Colonic mucosa (tissue), 4 donors: ENCODE results near the gene DOCK10. TPM values are rescaled to one million over a fixed set of nuclear protein-coding genes. Genes with fewer than 3 reads are reported as not detected.

Experiments
- DNase-seq: peaks from one replicate; pipeline ENCODE4 v3.0.0-alpha.2; 2020
- H3K27ac ChIP-seq: fragments of 200-600 bp; one replicate; pipeline ENCODE4 v1.8.0; 2021
- H3K27me3 ChIP-seq: fragments of 200-600 bp; one replicate; pipeline ENCODE4 v1.8.0; 2021
- H3K36me3 ChIP-seq: fragments of 200-600 bp; one replicate; pipeline ENCODE4 v1.8.0; 2021
- H3K4me1 ChIP-seq: fragments of 200-600 bp; one replicate; pipeline ENCODE4 v1.8.0; 2021; ENCODE audit warnings: mild to moderate bottlenecking
- H3K4me3 ChIP-seq: fragments of 200-600 bp; one replicate; pipeline ENCODE4 v1.8.0; 2021
- H3K9ac ChIP-seq, 2 donors: one replicate each; pipeline ENCODE4 v1.7.0; 2013; ENCODE audit warnings: control low read depth in 2 of 2, low read depth in 2 of 2, low read length in 2 of 2
- H3K9me3 ChIP-seq: fragments of 200-600 bp; one replicate; pipeline ENCODE4 v1.8.0; 2021
- intact Hi-C: fragments of 100-400 bp; cut with DNase I; formaldehyde crosslinking; loops from one replicate; pipeline ENCODE4 v1.14.1; 2022
- total RNA-seq, 2 donors: library from RNA; stranded (reverse); fragmentation: NEBNext Ultra II Directional in 1 of 2; extraction: Animal tissue kit (Norgen Biotek cat#: 25700) in 1 of 2; gene quantifications; one replicate each; pipeline ENCODE4 v1.2.1, GENCODE V29; 2021
- TF ChIP-seq, protein P1 (sequence below): fragments of 200-600 bp; IDR thresholded peaks from one replicate; pipeline ENCODE4 v1.8.0; 2022; ENCODE audit warnings: antibody characterized with exemption, mild to moderate bottlenecking
- donor health status: healthy.
- donor health status: DM: no; HTN: no; CAD: no.
- donor health status: DM: no; HTN: no; CAD: no.

Gene DOCK10
- total RNA-seq, 2 donors from 2014 or later = 13.5 to 17.4 TPM

DNA sequence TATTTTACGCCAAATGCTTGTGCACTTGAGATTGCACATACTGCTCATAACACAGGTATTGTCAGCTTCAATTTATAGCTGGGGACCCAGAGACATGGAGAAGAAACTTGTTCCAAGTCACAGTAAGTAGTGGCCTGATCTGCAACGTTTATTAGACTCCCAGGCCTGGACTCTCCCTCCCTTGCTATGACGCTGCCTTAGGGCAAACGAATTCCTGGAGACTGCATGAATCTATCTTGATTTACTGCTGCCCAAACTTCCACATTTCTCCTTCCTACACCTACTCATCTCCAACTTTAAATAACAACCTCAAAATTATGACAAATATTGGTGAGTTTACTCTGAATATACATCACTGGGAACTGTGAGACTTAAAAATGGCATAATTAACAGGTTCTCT is 181.0 kb downstream of the DOCK10 start:
- Histone ChIP-seq H3K4me1 (no peaks in the 10 kb centered on the region), H3K9me3 (no peaks in the 10 kb centered on the region), H3K27ac (no peak overlapping the region), H3K27me3 (no peaks in the 10 kb centered on the region), H3K4me3 (no peak overlapping the region), H3K36me3 (no peaks in the 10 kb centered on the region), H3K9ac (no peak overlapping the region)
- no peak for DNase-seq
- intact Hi-C loops = no loop called here
- TF ChIP-seq, protein P1, sequence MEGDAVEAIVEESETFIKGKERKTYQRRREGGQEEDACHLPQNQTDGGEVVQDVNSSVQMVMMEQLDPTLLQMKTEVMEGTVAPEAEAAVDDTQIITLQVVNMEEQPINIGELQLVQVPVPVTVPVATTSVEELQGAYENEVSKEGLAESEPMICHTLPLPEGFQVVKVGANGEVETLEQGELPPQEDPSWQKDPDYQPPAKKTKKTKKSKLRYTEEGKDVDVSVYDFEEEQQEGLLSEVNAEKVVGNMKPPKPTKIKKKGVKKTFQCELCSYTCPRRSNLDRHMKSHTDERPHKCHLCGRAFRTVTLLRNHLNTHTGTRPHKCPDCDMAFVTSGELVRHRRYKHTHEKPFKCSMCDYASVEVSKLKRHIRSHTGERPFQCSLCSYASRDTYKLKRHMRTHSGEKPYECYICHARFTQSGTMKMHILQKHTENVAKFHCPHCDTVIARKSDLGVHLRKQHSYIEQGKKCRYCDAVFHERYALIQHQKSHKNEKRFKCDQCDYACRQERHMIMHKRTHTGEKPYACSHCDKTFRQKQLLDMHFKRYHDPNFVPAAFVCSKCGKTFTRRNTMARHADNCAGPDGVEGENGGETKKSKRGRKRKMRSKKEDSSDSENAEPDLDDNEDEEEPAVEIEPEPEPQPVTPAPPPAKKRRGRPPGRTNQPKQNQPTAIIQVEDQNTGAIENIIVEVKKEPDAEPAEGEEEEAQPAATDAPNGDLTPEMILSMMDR = no peak

DNA sequence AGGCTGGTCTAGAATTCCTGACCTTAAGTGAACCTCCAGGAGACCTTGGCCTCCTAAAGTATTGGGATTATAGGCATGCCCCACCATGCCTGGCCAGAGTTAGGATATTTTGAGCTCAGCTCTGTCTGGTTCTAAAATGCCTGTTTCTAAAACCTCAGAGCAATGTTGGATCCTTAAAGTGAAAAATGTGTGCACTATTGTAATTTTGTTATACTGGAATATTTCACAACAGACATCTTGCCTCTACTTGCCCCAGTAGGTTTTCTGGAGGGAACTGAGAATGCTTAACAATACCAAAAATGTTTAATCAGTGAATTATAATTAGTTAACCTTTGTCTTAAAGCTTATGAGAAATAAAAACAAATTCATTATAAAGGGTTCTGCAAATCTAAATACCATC is 181.5 kb downstream of the DOCK10 start:
- intact Hi-C loops = no loop called here
- Histone ChIP-seq H3K4me1 (no peaks in the 10 kb centered on the region), H3K27ac (no peak overlapping the region), H3K4me3 (no peak overlapping the region), H3K27me3 (no peaks in the 10 kb centered on the region), H3K9me3 (no peaks in the 10 kb centered on the region), H3K36me3 (no peaks in the 10 kb centered on the region), H3K9ac (no peak overlapping the region)
- TF ChIP-seq, protein P1 = no peak
- DNase-seq = no peak

DNA sequence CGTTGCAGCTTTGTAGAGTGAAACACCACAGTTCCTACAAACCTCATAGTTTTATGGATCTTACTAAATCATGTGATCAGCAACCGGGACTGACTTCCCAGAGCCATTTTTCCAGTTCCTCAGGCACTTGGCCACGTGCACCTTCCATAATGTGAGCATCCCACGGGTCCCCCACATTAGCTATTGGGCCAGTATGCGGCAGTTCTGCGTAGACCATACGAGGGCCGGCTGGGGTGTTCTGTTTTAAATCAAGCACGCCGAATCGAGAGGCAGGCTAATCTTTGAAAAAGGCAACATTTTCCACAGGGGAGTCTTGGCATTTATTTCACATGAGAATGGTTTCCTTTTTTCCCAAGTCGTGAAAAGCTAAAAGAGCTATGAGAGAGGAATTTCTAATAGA is 190.5 kb downstream of the DOCK10 start:
- Histone ChIP-seq H3K27me3 (no peaks in the 10 kb centered on the region), H3K4me3 (no peak overlapping the region), H3K4me1 (no peaks in the 10 kb centered on the region), H3K9me3 (no peaks in the 10 kb centered on the region), H3K9ac (no peak overlapping the region), H3K27ac (no peak overlapping the region), H3K36me3 (no peaks in the 10 kb centered on the region)
- intact Hi-C loops = no loop called here
- TF ChIP-seq, protein P1 = no peak
- no peak for DNase-seq

DNA sequence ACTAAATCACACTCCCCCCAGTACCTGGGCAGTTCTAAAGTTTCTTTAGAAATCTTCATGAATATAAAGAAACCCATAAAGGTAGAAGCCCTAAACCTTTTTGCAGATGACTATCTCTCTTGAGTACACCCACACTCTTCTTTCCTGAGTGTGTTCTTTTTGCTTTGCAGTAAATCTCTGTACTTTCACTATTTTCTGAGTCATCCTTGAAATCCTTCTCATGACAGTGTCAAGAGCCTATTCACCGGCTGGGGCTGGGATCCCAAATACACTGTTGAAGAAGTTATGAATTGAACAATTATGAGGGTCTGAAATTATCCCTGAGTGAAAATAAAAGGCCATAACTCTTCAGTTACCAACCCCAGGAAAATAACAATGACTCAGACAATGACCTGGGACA is 192.2 kb downstream of the DOCK10 start:
- no peak for DNase-seq
- H3K27ac ChIP-seq = no peak overlapping the region
- TF ChIP-seq, protein P1 = no peak
- H3K4me3 ChIP-seq = no peak overlapping the region
- no peaks in the 10 kb centered on the region for H3K36me3 ChIP-seq
- H3K9ac ChIP-seq = no peak overlapping the region
- no peaks in the 10 kb centered on the region for H3K27me3 ChIP-seq
- H3K4me1 ChIP-seq = no peaks in the 10 kb centered on the region
- intact Hi-C loops = no loop called here
- no peaks in the 10 kb centered on the region for H3K9me3 ChIP-seq

DNA sequence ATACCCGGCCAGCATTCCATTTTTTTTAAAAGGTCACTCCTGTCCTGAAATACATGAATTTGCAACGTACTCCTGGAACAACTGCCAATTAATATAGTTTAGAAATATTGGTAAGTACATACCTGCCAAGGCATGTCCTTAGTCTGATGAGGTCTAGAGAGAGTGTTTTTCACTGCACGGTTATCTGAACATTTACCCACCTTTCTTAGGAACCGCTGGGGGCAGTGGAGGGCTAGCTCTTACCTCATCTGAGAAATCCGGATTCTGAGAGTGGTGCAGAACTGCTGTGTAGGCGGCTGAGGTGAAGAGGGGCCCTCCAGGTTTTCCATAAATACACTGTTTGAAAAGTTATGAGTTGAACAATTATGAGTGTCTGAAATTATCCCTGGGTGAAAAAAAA is 193.0 kb downstream of the DOCK10 start:
- Histone ChIP-seq H3K9ac (no peak overlapping the region), H3K36me3 (no peaks in the 10 kb centered on the region), H3K9me3 (no peaks in the 10 kb centered on the region), H3K4me1 (no peaks in the 10 kb centered on the region), H3K27ac (no peak overlapping the region), H3K4me3 (no peak overlapping the region), H3K27me3 (no peaks in the 10 kb centered on the region)
- TF ChIP-seq, protein P1 = no peak
- intact Hi-C loops = no loop called here
- no peak for DNase-seq
